Endothelial cell of umbilical vein (primary cell): ENCODE data around the gene CCNY. TPM values are rescaled to one million over a fixed set of nuclear protein-coding genes. Genes with fewer than 3 reads are reported as not detected.

ENCODE experiments used
- BruUV-seq: library from RNA; stranded (reverse); fragments of 400-500 nt; replicated peaks from 2 replicates; lab custom pipeline; 2021; lab: Mats Ljungman, UMichigan
- CTCF ChIA-PET: fragments of 300-600, 350-600 bp; sonication (Branson Sonifier 250); formaldehyde crosslinking; loops from one replicate; lab custom pipeline; 2021; ENCODE audit warnings: antibody characterized with exemption, inconsistent platforms; lab: Charles Lee
- POLR2A ChIA-PET: fragments of 300-600, 350-600 bp; sonication (Branson Sonifier 250); formaldehyde crosslinking; loops from one replicate; lab custom pipeline; 2021; ENCODE audit warnings: antibody characterized with exemption, inconsistent platforms; lab: Charles Lee
- DNase-seq: peaks from one replicate; pipeline ENCODE4 v3.0.0-alpha.2; 2011; ENCODE audit warnings: low read depth, low spot score
- FAIRE-seq: peaks from 2 replicates; lab custom pipeline; 2011; peaks lifted over from hg19 to GRCh38; lab: Jason Lieb, UNC
- H2AFZ ChIP-seq: 2 replicates; pipeline ENCODE4 v1.6.0; 2012; ENCODE audit warnings: low read depth, low read length, control low read depth, inconsistent platforms
- H3K27ac ChIP-seq: 2 replicates; pipeline ENCODE4 v1.5.1; 2011; ENCODE audit warnings: low read depth, mild to moderate bottlenecking, control low read depth, low read length, moderate library complexity; ENCODE audit not compliant: insufficient read depth
- H3K27me3 ChIP-seq, 2 experiments: 2 replicates each; pipeline versions ENCODE4 v1.6.0 to v1.6.1; 2011; ENCODE audit warnings: low read length in 2 of 2, mixed read lengths in 1 of 2; ENCODE audit not compliant: control insufficient read depth in 2 of 2, insufficient read depth in 2 of 2
- H3K36me3 ChIP-seq, 2 experiments: 2 replicates in 1 of 2; 3 replicates in 1 of 2; pipeline ENCODE4 v1.5.1; 2011; ENCODE audit warnings: low read length in 2 of 2, mild to moderate bottlenecking in 1 of 2, moderate library complexity in 1 of 2; ENCODE audit not compliant: control insufficient read depth in 2 of 2, insufficient read depth in 2 of 2; ENCODE audit errors: extremely low read depth in 1 of 2
- H3K4me1 ChIP-seq: 3 replicates; pipeline ENCODE4 v1.5.1; 2011; ENCODE audit warnings: mild to moderate bottlenecking, low read length; ENCODE audit not compliant: control insufficient read depth, insufficient read depth; ENCODE audit errors: extremely low read depth
- H3K4me2 ChIP-seq: 2 replicates; pipeline ENCODE4 v1.6.1; 2011; ENCODE audit warnings: low read length, control low read depth, mixed read lengths; ENCODE audit not compliant: insufficient read depth
- H3K4me3 ChIP-seq, 3 experiments: fragments of 200-600 bp in 1 of 3; sonication (generic), shearing (Covaris generic) in 1 of 3; replicated peaks in 1 of 3; 2 replicates each; pipeline ENCODE4 v1.5.1; 2011 to 2016; ENCODE audit warnings: control low read depth in 3 of 3, low read length in 3 of 3, mild to moderate bottlenecking in 2 of 3, inconsistent platforms in 1 of 3, low read depth in 1 of 3, moderate library complexity in 1 of 3; ENCODE audit not compliant: insufficient read depth in 1 of 3
- H3K79me2 ChIP-seq: 2 replicates; pipeline ENCODE4 v1.6.0; 2012; ENCODE audit warnings: low read length, inconsistent platforms; ENCODE audit not compliant: control insufficient read depth, insufficient read depth
- H3K9ac ChIP-seq: replicated peaks from 2 replicates; pipeline ENCODE3; 2011; ENCODE audit warnings: low read length, control low read depth; ENCODE audit not compliant: insufficient read depth; ENCODE audit errors: extremely low read depth
- H3K9me1 ChIP-seq: replicated peaks from 3 replicates; pipeline ENCODE4 v1.6.0; 2011; ENCODE audit warnings: mild to moderate bottlenecking, low read length; ENCODE audit not compliant: control insufficient read depth, insufficient read depth; ENCODE audit errors: extremely low read depth
- H3K9me3 ChIP-seq: replicated peaks from 2 replicates; pipeline ENCODE4 v1.5.1; 2012; ENCODE audit warnings: low read length, inconsistent platforms; ENCODE audit not compliant: control insufficient read depth, insufficient read depth
- H4K20me1 ChIP-seq: replicated peaks from 2 replicates; pipeline ENCODE3; 2011; ENCODE audit warnings: mild to moderate bottlenecking, low read length; ENCODE audit not compliant: control insufficient read depth, insufficient read depth; ENCODE audit errors: extremely low read depth
- CTCF ChIP-seq, 2 donors: IDR thresholded peaks; 1 replicate in 1 of 2; 2 replicates in 1 of 2; pipeline ENCODE4 v1.5.1; 2011; ENCODE audit warnings: low read length in 2 of 2, mild to moderate bottlenecking in 2 of 2, moderate library complexity in 2 of 2, control low read depth in 1 of 2, inconsistent platforms in 1 of 2, low read depth in 1 of 2; ENCODE audit not compliant: insufficient read depth in 1 of 2; ENCODE audit errors: extremely low read depth in 1 of 2
- EZH2 ChIP-seq: IDR thresholded peaks from 2 replicates; pipeline ENCODE4 v1.6.1; 2012; ENCODE audit warnings: borderline replicate concordance, low read depth, mild to moderate bottlenecking, moderate library complexity, low read length, inconsistent platforms; ENCODE audit not compliant: severe bottlenecking
- FOS ChIP-seq: IDR thresholded peaks from 2 replicates; pipeline ENCODE4 v1.6.1; 2011; ENCODE audit warnings: mild to moderate bottlenecking, low read length, moderate library complexity, borderline replicate concordance; ENCODE audit not compliant: insufficient read depth
- GATA2 ChIP-seq: IDR thresholded peaks from 2 replicates; pipeline ENCODE4 v1.7.0; 2011; ENCODE audit warnings: low read depth, mild to moderate bottlenecking, moderate library complexity, mixed read lengths, low read length; ENCODE audit not compliant: insufficient read length, insufficient read depth
- JUN ChIP-seq: IDR thresholded peaks from 2 replicates; pipeline ENCODE4 v1.6.1; 2011; ENCODE audit warnings: borderline replicate concordance, low read depth; ENCODE audit not compliant: insufficient read length, insufficient read depth
- MAX ChIP-seq: IDR thresholded peaks from 2 replicates; pipeline ENCODE4 v1.6.1; 2011; ENCODE audit not compliant: insufficient read depth, insufficient read length
- MYC ChIP-seq: IDR thresholded peaks from one replicate; pipeline ENCODE4 v1.6.1; 2011; ENCODE audit warnings: mild to moderate bottlenecking, low read depth, low read length
- POLR2A ChIP-seq: IDR thresholded peaks from 2 replicates; pipeline ENCODE4 v1.6.1; 2012; ENCODE audit warnings: low read depth, mild to moderate bottlenecking, control low read depth, low read length
- POLR2AphosphoS5 ChIP-seq: IDR thresholded peaks from 2 replicates; pipeline ENCODE4 v1.6.1; 2012; ENCODE audit warnings: low read depth, mild to moderate bottlenecking, control low read depth, low read length, moderate library complexity; ENCODE audit not compliant: insufficient read depth
- dilution Hi-C: fragments of 300-500 bp; cut with MboI; formaldehyde crosslinking; loops from one replicate; pipeline ENCODE4 v1.15.0; 2019; ENCODE audit warnings: low sequenced_read_pairs; ENCODE audit not compliant: extremely low pct_ligation_motif_present
- intact Hi-C: fragments of 100-400 bp; cut with micrococcal nuclease; formaldehyde crosslinking; loops from one replicate; pipeline ENCODE4 v1.10.0; 2022
- polyA plus RNA-seq, 4 experiments: library from polyadenylated mRNA; depleted of rRNA in 3 of 4; stranded (reverse) in 3 of 4; unstranded in 1 of 4; fragments of >200 nt; gene quantifications; 2 replicates each; pipeline versions ENCODE4 v1.2.1 to v1.2.3, GENCODE V29; 2011 to 2012; ENCODE audit warnings: missing spikeins in 1 of 4
- total RNA-seq: library from RNA; stranded (reverse); gene quantifications from 2 replicates; pipeline ENCODE4 v1.2.3, GENCODE V29; 2021

CCNY gene
- total and polyA plus RNA-seq, 2 donors (not counting 3 experiments of a cell fraction or from before 2014, with no cell fraction given): 61.5 to 107 TPM

- intact Hi-C loops (no loop called here), dilution Hi-C loops (no loop called here)
- no peak for DNase-seq
- Histone ChIP-seq H3K4me3 (no peak overlapping the region), H3K4me2 (no peak overlapping the region), H3K79me2 (no peaks in the 10 kb centered on the region), H2AFZ (no peak overlapping the region), H3K4me1 (no peaks in the 10 kb centered on the region), H3K9ac (no peak overlapping the region), H3K27ac (no peak overlapping the region), H3K27me3 (peaks cover 19 to 23% of the 10 kb centered on the region in 2 experiments), H3K36me3 (no peaks in the 10 kb centered on the region), H4K20me1 (no peaks in the 10 kb centered on the region), H3K9me3 (no peaks in the 10 kb centered on the region), H3K9me1 (no peaks in the 10 kb centered on the region)
- BruUV-seq: no TSS peak
- POLR2A ChIA-PET: no interaction called here
- FAIRE-seq: no peak
- TF ChIP-seq CTCF (IDR thresholded peaks at IDR 0.05; ENCODE audit: extremely low read depth in 1 of 2, insufficient read depth in 1 of 2, low read depth in 1 of 2, low read length in 2 of 2) (no peak), EZH2 (no peak), POLR2A (no peak)
- CTCF ChIA-PET: interaction anchor here (1.1 to 6.1 kb wide), 15 partner anchors 9 to 1268 kb away, joined by 3 to 210 read pairs (median 11); no protein-coding TSS in a partner anchor
Measured at GRCh38 chr10:35612385-35613106, 276.2 kb downstream of the CCNY start.

GRCh38 chr10:35613107-35613440 is 276.8 kb downstream of the CCNY start:
- dilution Hi-C loops (no loop called here), intact Hi-C loops (no loop called here)
- no peaks in the 10 kb centered on the region for H3K79me2 ChIP-seq
- H3K4me2 ChIP-seq: no peak overlapping the region
- H3K4me3 ChIP-seq: no peak overlapping the region
- FAIRE-seq (no peak), DNase-seq (no peak)
- H3K9ac ChIP-seq: no peak overlapping the region
- TF ChIP-seq GATA2 (no peak), CTCF (IDR thresholded peaks at IDR 0.05; ENCODE audit: extremely low read depth in 1 of 2, insufficient read depth in 1 of 2, low read depth in 1 of 2, low read length in 2 of 2) (no peak), JUN (no peak), EZH2 (no peak), POLR2AphosphoS5 (no peak), MYC (no peak), MAX (no peak), POLR2A (no peak), FOS (no peak)
- H3K9me3 ChIP-seq: no peaks in the 10 kb centered on the region
- H3K27me3 ChIP-seq: peaks cover 19 to 22% of the 10 kb centered on the region in 2 experiments
- H4K20me1 ChIP-seq: no peaks in the 10 kb centered on the region
- no peaks in the 10 kb centered on the region for H3K36me3 ChIP-seq
- no TSS peak for BruUV-seq
- POLR2A ChIA-PET: no interaction called here
- no peak overlapping the region for H3K27ac ChIP-seq
- CTCF ChIA-PET: interaction anchor here (1.1 to 6.1 kb wide), 24 partner anchors 10 to 1268 kb away, joined by 3 to 210 read pairs (median 6); no protein-coding TSS in a partner anchor
- H3K4me1 ChIP-seq: no peaks in the 10 kb centered on the region
- H2AFZ ChIP-seq: no peak overlapping the region
- H3K9me1 ChIP-seq: no peaks in the 10 kb centered on the region
